SK-N-SH (cell line): ENCODE data around the gene FCMR. TPM values are rescaled to one million over a fixed set of nuclear protein-coding genes. Genes with fewer than 3 reads are reported as not detected.

Experiments used
- CTCF ChIA-PET: fragments of 300-600, 350-600 bp; formaldehyde crosslinking; extraction: SDS; loops from one replicate; lab custom pipeline; 2021; lab: Yijun Ruan, JAX
- POLR2A ChIA-PET: fragments of 350-600 bp; sonication (Branson Sonifier 250); formaldehyde crosslinking; extraction: SDS; loops from one replicate; lab custom pipeline; 2020; ENCODE audit warnings: antibody characterized with exemption, inconsistent platforms; lab: Yijun Ruan, JAX
- DNase-seq: peaks from one replicate; pipeline ENCODE4 v3.0.0; 2012
- H2AFZ ChIP-seq: fragments of 200-600 bp; sonication (generic); 2 replicates; pipeline ENCODE4 v1.8.1; 2016; ENCODE audit warnings: antibody characterized with exemption, mild to moderate bottlenecking, low read depth
- H3F3A ChIP-seq: fragments of 200-600 bp; sonication (generic); replicated peaks from 2 replicates; pipeline ENCODE3; 2016; ENCODE audit warnings: antibody characterized with exemption, mild to moderate bottlenecking; ENCODE audit not compliant: insufficient read depth
- H3K27ac ChIP-seq, 2 experiments: fragments of 200-500 bp in 1 of 2; fragments of 200-600 bp in 1 of 2; sonication (Bioruptor generic) in 1 of 2; sonication (generic), shearing (Covaris generic) in 1 of 2; 2 replicates each; pipeline versions ENCODE4 v1.5.1 to v1.6.1; 2014 to 2016; ENCODE audit warnings: low read depth in 2 of 2, inconsistent platforms in 1 of 2, low read length in 1 of 2, mild to moderate bottlenecking in 1 of 2, mixed read lengths in 1 of 2
- H3K27me3 ChIP-seq: fragments of 200-600 bp; sonication (generic), shearing (Covaris generic); 2 replicates; pipeline ENCODE4 v1.6.1; 2016; ENCODE audit warnings: mixed run types; ENCODE audit not compliant: insufficient read depth
- H3K36me3 ChIP-seq, 2 experiments: fragments of 200-500 bp in 1 of 2; fragments of 200-600 bp in 1 of 2; sonication (Bioruptor generic) in 1 of 2; sonication (generic) in 1 of 2; replicated peaks in 1 of 2; 2 replicates each; pipeline versions ENCODE3 to v1.5.1; 2014 to 2016; ENCODE audit warnings: low read length in 1 of 2, mild to moderate bottlenecking in 1 of 2; ENCODE audit not compliant: insufficient read depth in 2 of 2, control insufficient read depth in 1 of 2
- H3K4me1 ChIP-seq, 2 experiments: fragments of 200-500 bp in 1 of 2; fragments of 200-600 bp in 1 of 2; sonication (Bioruptor generic) in 1 of 2; sonication (generic), shearing (Covaris generic) in 1 of 2; 2 replicates each; pipeline versions ENCODE4 v1.5.1 to v1.6.1; 2014 to 2016; ENCODE audit warnings: low read depth in 1 of 2, low read length in 1 of 2, mixed run types in 1 of 2; ENCODE audit not compliant: insufficient read depth in 2 of 2, control insufficient read depth in 1 of 2
- H3K4me2 ChIP-seq: fragments of 200-600 bp; sonication (generic), shearing (Covaris generic); 2 replicates; pipeline ENCODE4 v1.6.1; 2017; ENCODE audit warnings: mixed run types
- H3K4me3 ChIP-seq, 2 experiments: fragments of 200-500 bp in 1 of 2; fragments of 200-600 bp in 1 of 2; sonication (Bioruptor generic) in 1 of 2; sonication (generic), shearing (Covaris generic) in 1 of 2; 2 replicates each; pipeline versions ENCODE4 v1.5.1 to v1.8.1; 2014 to 2016; ENCODE audit warnings: low read depth in 2 of 2, inconsistent platforms in 1 of 2, low read length in 1 of 2, mild to moderate bottlenecking in 1 of 2, mixed read lengths in 1 of 2, moderate library complexity in 1 of 2
- H3K79me2 ChIP-seq: fragments of 200-600 bp; sonication (generic); 2 replicates; pipeline ENCODE4 v1.8.1; 2017; ENCODE audit warnings: mild to moderate bottlenecking; ENCODE audit not compliant: insufficient read depth
- H3K9ac ChIP-seq: fragments of 200-600 bp; sonication (generic); 2 replicates; pipeline ENCODE4 v1.6.1; 2017; ENCODE audit warnings: mixed run types
- H3K9me2 ChIP-seq: fragments of 200-600 bp; sonication (generic); 2 replicates; pipeline ENCODE4 v1.6.1; 2017; ENCODE audit warnings: mixed run types
- H3K9me3 ChIP-seq: fragments of 200-600 bp; sonication (generic); 2 replicates; pipeline ENCODE4 v1.6.1; 2017; ENCODE audit warnings: mixed run types, mild to moderate bottlenecking, moderate library complexity
- H4K20me1 ChIP-seq: fragments of 200-600 bp; sonication (generic); 2 replicates; pipeline ENCODE4 v1.6.1; 2017; ENCODE audit warnings: mild to moderate bottlenecking, mixed run types; ENCODE audit not compliant: insufficient read depth
- FOSL2 ChIP-seq: IDR thresholded peaks from 2 replicates; pipeline ENCODE4 v1.4.0; 2012; ENCODE audit warnings: low read depth, mild to moderate bottlenecking, moderate library complexity, borderline replicate concordance
- FOXM1 ChIP-seq: IDR thresholded peaks from 2 replicates; pipeline ENCODE4 v1.4.0; 2012; ENCODE audit warnings: low read depth, mild to moderate bottlenecking
- GABPA ChIP-seq: IDR thresholded peaks from 2 replicates; pipeline ENCODE4 v1.4.0; 2012; ENCODE audit warnings: low read depth, mild to moderate bottlenecking
- MAX ChIP-seq: IDR thresholded peaks from 2 replicates; pipeline ENCODE4 v1.4.0; 2012; ENCODE audit warnings: low read depth
- MEF2A ChIP-seq: IDR thresholded peaks from 2 replicates; pipeline ENCODE4 v1.4.0; 2012; ENCODE audit warnings: low read depth, borderline replicate concordance
- NFIC ChIP-seq: IDR thresholded peaks from 2 replicates; pipeline ENCODE4 v1.4.0; 2012; ENCODE audit warnings: borderline replicate concordance
- NRF1 ChIP-seq: IDR thresholded peaks from 2 replicates; pipeline ENCODE4 v1.6.1; 2012; ENCODE audit warnings: low read depth, mild to moderate bottlenecking, low read length
- REST ChIP-seq: IDR thresholded peaks from 2 replicates; pipeline ENCODE4 v1.6.1; 2012; ENCODE audit warnings: mild to moderate bottlenecking, low read depth, low read length, moderate library complexity
- RFX5 ChIP-seq: IDR thresholded peaks from 2 replicates; pipeline ENCODE4 v1.6.1; 2012; ENCODE audit warnings: mild to moderate bottlenecking, improper control_type of control experiment, low read length
- RXRA ChIP-seq: IDR thresholded peaks from 2 replicates; pipeline ENCODE4 v1.4.0; 2012; ENCODE audit warnings: low read depth, mild to moderate bottlenecking, borderline replicate concordance
- SIN3A ChIP-seq: IDR thresholded peaks from 2 replicates; pipeline ENCODE4 v1.6.1; 2012; ENCODE audit warnings: low read depth, mild to moderate bottlenecking, low read length, moderate library complexity, borderline replicate concordance
- SMC3 ChIP-seq: IDR thresholded peaks from 2 replicates; pipeline ENCODE4 v1.6.1; 2012; ENCODE audit warnings: low read depth, low read length, improper control_type of control experiment
- TCF12 ChIP-seq: IDR thresholded peaks from 2 replicates; pipeline ENCODE4 v1.4.0; 2012
- USF1 ChIP-seq: IDR thresholded peaks from 2 replicates; pipeline ENCODE4 v1.4.0; 2012; ENCODE audit warnings: low read depth, borderline replicate concordance
- YY1 ChIP-seq: IDR thresholded peaks from 2 replicates; pipeline ENCODE4 v1.4.0; 2012; ENCODE audit warnings: low read depth, mild to moderate bottlenecking
- WGBS: methylation state at CpG from one replicate; pipeline ENCODE4 v1.1.6; 2017; ENCODE audit warnings: low lambda C conversion rate; 5-methylcytosine and 5-hydroxymethylcytosine counted together
- polyA plus RNA-seq, 3 experiments: library from polyadenylated mRNA; depleted of rRNA; stranded (reverse); fragments of >200 nt; gene quantifications; 2 replicates each; pipeline ENCODE4 v1.2.3, GENCODE V29; 2012

The FCMR gene
- polyA plus RNA-seq, 1 of the 3 experiments (the other 2 are of a cell fraction), result 0.15 TPM

GRCh38 chr1:206887701-206888100 lies 34.0 kb downstream of the FCMR start (continued):
- TF ChIP-seq REST (no peak), MEF2A (no peak), RXRA (no peak)

- WGBS, result 69% methylated on average over 1 of the region's 1 CpG
- Histone ChIP-seq H3K9ac (no peak overlapping the region), H3K36me3 (no peaks in the 10 kb centered on the region), H3K4me3 (no peak overlapping the region), H4K20me1 (no peaks in the 10 kb centered on the region), H3K4me2 (no peak overlapping the region), H3K27ac (no peak overlapping the region), H2AFZ (no peak overlapping the region), H3K9me3 (no peaks in the 10 kb centered on the region), H3K9me2 (no peaks in the 10 kb centered on the region), H3F3A (no peaks in the 10 kb centered on the region), H3K4me1 (no peaks in the 10 kb centered on the region), H3K79me2 (no peaks in the 10 kb centered on the region), H3K27me3 (peaks cover 5% of the 10 kb centered on the region; the same call in 1 of the 2 replicates)
- ChIA-PET POLR2A (no interaction called here), CTCF (interaction anchor here (0.6 to 0.9 kb wide), 2 partner anchors 26 to 1691 kb away, joined by 3 read pairs; no protein-coding TSS in a partner anchor)
- DNase-seq, result no peak
- TF ChIP-seq NRF1 (no peak), MAX (no peak), FOXM1 (no peak)
- TF ChIP-seq, all 33 proteins: peak for 0
These were observed 34.9 kb downstream of the FCMR start for GRCh38 chr1:206886831-206887230.

GRCh38 chr1:206885341-206886060 lies 36.2 kb downstream of the FCMR start:
- no peak for DNase-seq
- 61% methylated on average over 3 of the region's 3 CpGs for WGBS
- CTCF ChIA-PET, result interaction anchor here (1.1 to 2.1 kb wide), 2 partner anchors 11 to 27 kb away, joined by 3 to 13 read pairs; no protein-coding TSS in a partner anchor
- no peaks in the 10 kb centered on the region for H3K79me2 ChIP-seq
- no peak overlapping the region for H3K9ac ChIP-seq
- no peaks in the 10 kb centered on the region for H3K36me3 ChIP-seq
- H3K9me3 ChIP-seq, result no peaks in the 10 kb centered on the region
- no peaks in the 10 kb centered on the region for H3F3A ChIP-seq
- peaks cover 5% of the 10 kb centered on the region; the same call in 1 of the 2 replicates for H3K27me3 ChIP-seq
- no peak overlapping the region for H3K27ac ChIP-seq
- H4K20me1 ChIP-seq, result no peaks in the 10 kb centered on the region
- POLR2A ChIA-PET, result no interaction called here
- no peak overlapping the region for H3K4me3 ChIP-seq
- H3K4me2 ChIP-seq, result no peak overlapping the region
- TF ChIP-seq RXRA, result no peak
- no peak for TF ChIP-seq SMC3
- TF ChIP-seq NRF1, result no peak
- TF ChIP-seq USF1, result no peak
- no peak for TF ChIP-seq YY1
- no peak for TF ChIP-seq FOSL2
- no peak for TF ChIP-seq SIN3A
- no peak for TF ChIP-seq TCF12
- TF ChIP-seq NFIC, result no peak
- TF ChIP-seq RFX5, result no peak
- no peak for TF ChIP-seq GABPA
- H3K4me1 ChIP-seq, result no peaks in the 10 kb centered on the region
- H2AFZ ChIP-seq, result no peak overlapping the region
- H3K9me2 ChIP-seq, result no peaks in the 10 kb centered on the region
